CD8-positive, alpha-beta memory T cell (primary cell): Measurements from ENCODE around the gene BHLHA15. TPM values are rescaled to one million over a fixed set of nuclear protein-coding genes. Genes with fewer than 3 reads are reported as not detected.
A peak's percentile ranks its signal among the peaks of the same experiment; 100 is the strongest.

Source experiments
- CTCF ChIA-PET: fragments of 350-600 bp; sonication (Branson Sonifier 250); formaldehyde crosslinking; loops from one replicate; lab custom pipeline; 2021; ENCODE audit warnings: antibody characterized with exemption; lab: Charles Lee
- POLR2A ChIA-PET: fragments of 350-600 bp; sonication (Branson Sonifier 250); formaldehyde crosslinking; loops from one replicate; lab custom pipeline; 2021; ENCODE audit warnings: antibody characterized with exemption; lab: Charles Lee
- DNase-seq, 5 donors: peaks; one replicate each; pipeline versions ENCODE4 v3.0.0 to v3.0.0-alpha.2; 2020 to 2022; ENCODE audit warnings: mixed read lengths in 1 of 5
- H3K27ac ChIP-seq: one replicate; pipeline ENCODE4 v1.7.0; 2013; ENCODE audit warnings: low read depth, mild to moderate bottlenecking, low read length, moderate library complexity
- H3K27me3 ChIP-seq: 2 replicates; pipeline ENCODE4 v1.7.0; 2013; ENCODE audit warnings: low read length, mild to moderate bottlenecking; ENCODE audit not compliant: insufficient read depth, poor library complexity, severe bottlenecking
- H3K36me3 ChIP-seq: 2 replicates; pipeline ENCODE4 v1.7.0; 2013; ENCODE audit warnings: mild to moderate bottlenecking, low read length, moderate library complexity; ENCODE audit not compliant: insufficient read depth
- H3K4me1 ChIP-seq: 2 replicates; pipeline ENCODE4 v1.7.0; 2013; ENCODE audit warnings: mild to moderate bottlenecking, low read length, moderate library complexity; ENCODE audit not compliant: insufficient read depth
- H3K4me3 ChIP-seq: 2 replicates; pipeline ENCODE4 v1.7.0; 2013; ENCODE audit warnings: mild to moderate bottlenecking, low read length
- H3K9me3 ChIP-seq: 2 replicates; pipeline ENCODE4 v1.7.0; 2013; ENCODE audit warnings: mild to moderate bottlenecking, low read length
- H3K27ac Mint-ChIP-seq, 8 donors: one replicate each; pipeline ENCODE4 v1.8.0; 2020 to 2021; ENCODE audit warnings: mixed read lengths in 8 of 8, mild to moderate bottlenecking in 6 of 8, inconsistent platforms in 3 of 8, moderate library complexity in 3 of 8
- H3K27me3 Mint-ChIP-seq, 2 donors: one replicate each; pipeline ENCODE4 v1.8.0; 2020 to 2021; ENCODE audit warnings: mixed read lengths in 2 of 2, mild to moderate bottlenecking in 1 of 2, moderate library complexity in 1 of 2
- H3K36me3 Mint-ChIP-seq, 3 donors: one replicate each; pipeline ENCODE4 v1.8.0; 2020 to 2021; ENCODE audit warnings: mixed read lengths in 3 of 3, inconsistent platforms in 1 of 3, mild to moderate bottlenecking in 1 of 3
- H3K4me1 Mint-ChIP-seq, 3 donors: one replicate each; pipeline ENCODE4 v1.8.0; 2020 to 2021; ENCODE audit warnings: mixed read lengths in 3 of 3, inconsistent platforms in 1 of 3, mild to moderate bottlenecking in 1 of 3
- H3K4me3 Mint-ChIP-seq, 7 donors: one replicate each; pipeline ENCODE4 v1.8.0; 2020 to 2021; ENCODE audit warnings: mixed read lengths in 7 of 7, mild to moderate bottlenecking in 6 of 7, moderate library complexity in 4 of 7, inconsistent platforms in 2 of 7
- H3K9me3 Mint-ChIP-seq, 5 donors: one replicate each; pipeline ENCODE4 v1.8.0; 2020 to 2022; ENCODE audit warnings: mixed read lengths in 5 of 5, mild to moderate bottlenecking in 3 of 5, moderate library complexity in 2 of 5, inconsistent platforms in 1 of 5
- polyA plus RNA-seq: library from polyadenylated mRNA; unstranded; fragments of 300-500 nt; fragmentation: Illumina TruSeq; gene quantifications from one replicate; pipeline ENCODE4 v1.2.3, GENCODE V29; 2021
- total RNA-seq, 2 experiments: library from RNA; stranded (reverse); gene quantifications; one replicate each; pipeline ENCODE4 v1.2.3, GENCODE V29; 2021

Gene BHLHA15
- total and polyA plus RNA-seq, 3 experiments from 2014 or later: not detected

DNA sequence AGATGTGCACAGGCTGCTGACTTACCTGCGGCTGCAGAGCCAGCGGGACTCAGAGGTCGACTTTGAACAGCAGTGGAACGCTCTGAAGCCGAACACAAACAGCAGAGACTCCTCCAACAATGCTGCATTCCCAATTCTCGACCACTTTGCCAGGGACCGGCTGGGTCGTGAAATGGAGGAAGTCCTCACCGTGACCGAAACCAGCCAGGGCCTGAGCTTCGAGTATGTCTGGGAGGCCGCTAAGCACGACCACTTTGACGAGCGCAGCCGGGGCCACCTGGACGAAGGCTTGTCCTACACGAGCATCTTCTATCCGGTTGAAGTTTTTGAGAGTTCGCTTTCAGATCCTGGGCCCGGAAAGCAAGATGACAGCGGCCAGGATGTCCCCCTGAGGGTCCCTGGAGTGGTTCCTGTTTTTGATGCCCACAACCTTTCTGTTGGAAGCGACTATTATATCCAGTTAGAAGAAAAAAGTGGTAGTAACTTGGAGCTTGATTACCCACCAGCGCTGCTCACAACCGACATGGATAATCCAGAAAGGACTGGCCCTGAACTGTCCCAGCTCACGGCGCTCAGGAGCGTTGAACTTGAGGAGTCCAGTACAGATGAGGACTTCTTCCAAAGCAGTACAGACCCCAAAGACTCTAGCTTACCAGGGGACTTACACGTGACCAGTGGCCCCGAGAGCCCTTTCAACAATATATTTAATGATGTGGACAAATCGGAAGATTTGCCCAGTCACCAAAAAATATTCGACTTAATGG is 19.4 kb upstream of the BHLHA15 start:
- POLR2A ChIA-PET: no interaction called here
- peaks cover 9 to 83% (median 16%) of the 10 kb centered on the region in 3 donors for H3K36me3 Mint-ChIP-seq
- H3K4me3 Mint-ChIP-seq: no peak overlapping the region
- peaks cover 7 to 8% (median 8%) of the 10 kb centered on the region in 3 donors for H3K4me1 Mint-ChIP-seq
- CTCF ChIA-PET: interaction anchor here (1.4 kb wide), 1 partner anchor 23 kb away, joined by 3 read pairs; no protein-coding TSS in a partner anchor
- Histone ChIP-seq H3K27ac (no peak overlapping the region), H3K4me3 (no peak overlapping the region), H3K36me3 (peaks cover 26% of the 10 kb centered on the region), H3K9me3 (no peaks in the 10 kb centered on the region), H3K4me1 (no peaks in the 10 kb centered on the region), H3K27me3 (no peaks in the 10 kb centered on the region)
- H3K27me3 Mint-ChIP-seq: no peaks in the 10 kb centered on the region
- no peak for DNase-seq
- no peak overlapping the region for H3K27ac Mint-ChIP-seq
- no peaks in the 10 kb centered on the region for H3K9me3 Mint-ChIP-seq

DNA sequence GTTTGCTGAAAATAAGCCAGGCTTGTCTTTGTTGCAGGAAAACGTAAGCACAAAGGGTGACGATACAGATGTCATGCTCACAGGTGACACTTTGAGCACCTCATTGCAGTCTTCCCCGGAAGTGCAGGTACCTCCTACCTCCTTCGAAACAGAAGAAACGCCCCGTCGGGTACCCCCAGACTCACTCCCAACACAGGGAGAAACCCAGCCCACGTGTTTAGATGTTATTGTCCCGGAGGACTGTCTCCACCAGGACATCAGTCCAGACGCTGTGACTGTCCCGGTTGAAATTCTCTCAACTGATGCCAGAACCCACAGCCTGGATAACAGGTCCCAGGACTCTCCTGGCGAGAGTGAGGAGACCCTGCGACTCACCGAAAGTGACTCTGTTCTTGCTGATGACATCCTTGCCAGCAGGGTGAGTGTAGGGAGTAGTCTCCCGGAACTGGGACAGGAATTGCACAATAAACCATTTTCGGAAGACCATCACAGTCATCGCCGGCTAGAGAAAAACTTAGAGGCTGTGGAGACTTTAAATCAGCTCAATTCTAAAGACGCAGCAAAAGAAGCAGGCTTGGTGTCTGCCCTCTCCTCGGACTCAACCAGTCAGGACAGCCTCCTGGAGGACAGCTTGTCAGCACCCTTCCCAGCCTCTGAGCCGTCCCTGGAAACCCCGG is 18.3 kb upstream of the BHLHA15 start:
- H3K4me1 Mint-ChIP-seq: peaks cover 7 to 8% (median 8%) of the 10 kb centered on the region in 3 donors
- H3K36me3 Mint-ChIP-seq: peaks cover 15 to 85% (median 17%) of the 10 kb centered on the region in 3 donors
- no peak for DNase-seq
- no peak overlapping the region for H3K27ac ChIP-seq
- H3K9me3 Mint-ChIP-seq: no peaks in the 10 kb centered on the region
- no peak overlapping the region for H3K4me3 ChIP-seq
- H3K27me3 Mint-ChIP-seq: no peaks in the 10 kb centered on the region
- H3K27me3 ChIP-seq: no peaks in the 10 kb centered on the region
- no peaks in the 10 kb centered on the region for H3K9me3 ChIP-seq
- POLR2A ChIA-PET: no interaction called here
- H3K4me3 Mint-ChIP-seq: no peak overlapping the region
- H3K36me3 ChIP-seq: peaks cover 26% of the 10 kb centered on the region
- no peaks in the 10 kb centered on the region for H3K4me1 ChIP-seq
- CTCF ChIA-PET: interaction anchor here (1.0 to 1.4 kb wide), 2 partner anchors 19 to 24 kb away, joined by 3 read pairs; partner anchors contain the start of gene BHLHA15
- H3K27ac Mint-ChIP-seq: peak overlapping the region in 1 of 8 donors; percentile 42

DNA sequence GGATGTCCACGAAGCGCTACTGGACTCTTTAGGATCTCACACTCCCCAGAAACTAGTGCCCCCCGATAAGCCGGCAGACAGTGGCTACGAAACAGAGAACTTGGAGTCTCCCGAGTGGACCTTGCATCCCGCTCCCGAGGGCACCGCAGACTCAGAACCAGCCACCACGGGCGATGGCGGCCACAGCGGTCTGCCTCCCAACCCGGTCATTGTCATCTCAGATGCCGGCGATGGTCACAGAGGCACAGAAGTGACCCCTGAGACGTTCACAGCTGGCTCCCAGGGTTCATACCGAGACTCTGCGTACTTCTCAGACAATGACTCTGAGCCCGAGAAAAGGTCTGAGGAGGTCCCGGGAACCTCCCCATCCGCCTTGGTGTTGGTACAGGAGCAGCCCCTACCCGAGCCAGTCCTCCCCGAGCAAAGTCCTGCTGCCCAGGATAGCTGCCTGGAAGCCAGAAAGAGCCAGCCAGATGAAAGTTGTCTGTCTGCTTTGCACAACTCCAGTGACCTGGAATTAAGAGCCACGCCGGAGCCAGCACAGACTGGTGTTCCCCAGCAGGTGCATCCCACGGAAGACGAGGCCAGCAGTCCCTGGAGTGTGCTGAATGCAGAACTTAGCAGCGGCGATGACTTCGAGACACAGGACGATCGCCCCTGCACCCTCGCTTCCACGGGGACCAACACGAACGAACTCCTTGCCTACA is 17.6 kb upstream of the BHLHA15 start:
- no peak overlapping the region for H3K4me3 ChIP-seq
- H3K27me3 ChIP-seq: no peaks in the 10 kb centered on the region
- H3K27me3 Mint-ChIP-seq: no peaks in the 10 kb centered on the region
- no peaks in the 10 kb centered on the region for H3K9me3 ChIP-seq
- peaks cover 16 to 82% (median 16%) of the 10 kb centered on the region in 3 donors for H3K36me3 Mint-ChIP-seq
- no peak for DNase-seq
- no peaks in the 10 kb centered on the region for H3K4me1 ChIP-seq
- POLR2A ChIA-PET: no interaction called here
- H3K27ac Mint-ChIP-seq: peak overlapping the region in 1 of 8 donors; percentile 46
- peaks cover 7 to 8% (median 8%) of the 10 kb centered on the region in 3 donors for H3K4me1 Mint-ChIP-seq
- no peaks in the 10 kb centered on the region for H3K9me3 Mint-ChIP-seq
- no peak overlapping the region for H3K27ac ChIP-seq
- H3K36me3 ChIP-seq: peaks cover 26% of the 10 kb centered on the region
- CTCF ChIA-PET: interaction anchor here (1.0 kb wide), 1 partner anchor 18 kb away, joined by 3 read pairs; the partner anchor contains the start of gene BHLHA15
- H3K4me3 Mint-ChIP-seq: no peak overlapping the region

DNA sequence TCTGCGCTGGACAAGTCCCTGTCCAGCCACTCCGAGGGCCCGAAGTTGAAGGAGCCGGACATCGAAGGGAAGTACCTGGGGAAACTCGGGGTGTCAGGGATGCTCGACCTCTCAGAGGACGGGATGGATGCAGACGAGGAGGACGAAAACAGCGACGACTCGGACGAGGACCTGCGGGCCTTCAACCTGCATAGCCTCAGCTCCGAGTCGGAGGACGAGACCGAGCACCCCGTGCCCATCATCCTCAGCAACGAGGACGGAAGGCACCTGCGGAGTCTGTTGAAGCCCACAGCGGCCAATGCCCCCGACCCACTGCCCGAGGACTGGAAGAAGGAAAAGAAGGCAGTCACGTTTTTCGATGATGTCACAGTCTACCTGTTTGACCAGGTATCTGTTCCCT is 17.1 kb upstream of the BHLHA15 start:
- Mint-ChIP-seq H3K36me3 (peaks cover 15 to 79% (median 19%) of the 10 kb centered on the region in 3 donors), H3K27ac (peak overlapping the region in 1 of 8 donors; percentile 46), H3K4me3 (no peak overlapping the region), H3K9me3 (peaks cover 0 to 4% (median 0%) of the 10 kb centered on the region in 5 donors), H3K27me3 (no peaks in the 10 kb centered on the region), H3K4me1 (peaks cover 9 to 12% (median 9%) of the 10 kb centered on the region in 3 donors)
- Histone ChIP-seq H3K4me1 (no peaks in the 10 kb centered on the region), H3K36me3 (peaks cover 26% of the 10 kb centered on the region), H3K4me3 (no peak overlapping the region), H3K27ac (no peak overlapping the region), H3K27me3 (no peaks in the 10 kb centered on the region), H3K9me3 (no peaks in the 10 kb centered on the region)
- no peak for DNase-seq
- CTCF ChIA-PET: no interaction called here
- POLR2A ChIA-PET: no interaction called here

DNA sequence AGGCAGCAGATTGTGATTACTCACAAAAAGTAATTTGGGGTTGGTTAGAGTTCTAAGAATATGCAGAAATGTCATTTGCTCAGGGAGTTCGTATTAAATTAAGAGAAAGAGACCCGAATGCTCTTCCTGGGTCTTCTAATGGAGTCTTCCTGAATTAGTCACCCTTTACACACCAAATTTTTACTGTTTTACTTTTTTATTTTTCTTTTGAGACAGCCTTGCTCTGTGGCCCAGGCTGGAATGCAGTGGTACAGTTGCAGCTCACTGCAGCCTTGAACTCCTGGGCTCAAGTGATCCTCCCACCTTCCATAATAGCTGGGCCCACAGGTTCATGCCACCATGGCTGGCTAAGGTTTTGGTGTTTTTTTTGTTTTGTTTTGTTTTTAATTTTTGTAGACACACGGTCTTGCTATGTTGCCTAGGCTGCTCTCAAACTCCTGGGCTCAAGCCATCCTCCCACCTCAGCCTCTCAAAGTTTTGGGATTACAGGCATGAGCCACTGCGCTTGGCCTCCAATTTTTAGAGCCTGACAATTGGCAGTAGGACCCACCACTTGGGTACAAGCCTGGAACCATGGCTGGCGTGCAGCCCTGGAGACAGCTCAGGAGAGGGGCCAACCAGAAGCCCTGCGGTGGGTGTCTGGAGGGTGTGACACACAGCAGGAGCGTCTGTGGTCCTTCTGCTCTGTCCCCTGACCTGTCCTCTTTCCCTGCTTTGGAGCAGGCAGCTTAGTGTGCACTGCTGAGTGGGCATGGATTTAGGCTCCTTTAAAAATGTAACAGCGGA is 16.4 kb upstream of the BHLHA15 start:
- Mint-ChIP-seq H3K9me3 (peaks cover 0 to 6% (median 0%) of the 10 kb centered on the region in 5 donors), H3K4me1 (peaks cover 4 to 11% (median 6%) of the 10 kb centered on the region in 3 donors), H3K27ac (no peak overlapping the region), H3K27me3 (no peaks in the 10 kb centered on the region), H3K4me3 (no peak overlapping the region), H3K36me3 (peaks cover 13 to 75% (median 24%) of the 10 kb centered on the region in 3 donors)
- POLR2A ChIA-PET: no interaction called here
- CTCF ChIA-PET: interaction anchor here (1.1 kb wide), 1 partner anchor 12 kb away, joined by 4 read pairs; no protein-coding TSS in a partner anchor
- Histone ChIP-seq H3K4me1 (no peaks in the 10 kb centered on the region), H3K27ac (no peak overlapping the region), H3K9me3 (no peaks in the 10 kb centered on the region), H3K36me3 (peaks cover 26% of the 10 kb centered on the region), H3K4me3 (no peak overlapping the region), H3K27me3 (no peaks in the 10 kb centered on the region)
- DNase-seq: no peak

DNA sequence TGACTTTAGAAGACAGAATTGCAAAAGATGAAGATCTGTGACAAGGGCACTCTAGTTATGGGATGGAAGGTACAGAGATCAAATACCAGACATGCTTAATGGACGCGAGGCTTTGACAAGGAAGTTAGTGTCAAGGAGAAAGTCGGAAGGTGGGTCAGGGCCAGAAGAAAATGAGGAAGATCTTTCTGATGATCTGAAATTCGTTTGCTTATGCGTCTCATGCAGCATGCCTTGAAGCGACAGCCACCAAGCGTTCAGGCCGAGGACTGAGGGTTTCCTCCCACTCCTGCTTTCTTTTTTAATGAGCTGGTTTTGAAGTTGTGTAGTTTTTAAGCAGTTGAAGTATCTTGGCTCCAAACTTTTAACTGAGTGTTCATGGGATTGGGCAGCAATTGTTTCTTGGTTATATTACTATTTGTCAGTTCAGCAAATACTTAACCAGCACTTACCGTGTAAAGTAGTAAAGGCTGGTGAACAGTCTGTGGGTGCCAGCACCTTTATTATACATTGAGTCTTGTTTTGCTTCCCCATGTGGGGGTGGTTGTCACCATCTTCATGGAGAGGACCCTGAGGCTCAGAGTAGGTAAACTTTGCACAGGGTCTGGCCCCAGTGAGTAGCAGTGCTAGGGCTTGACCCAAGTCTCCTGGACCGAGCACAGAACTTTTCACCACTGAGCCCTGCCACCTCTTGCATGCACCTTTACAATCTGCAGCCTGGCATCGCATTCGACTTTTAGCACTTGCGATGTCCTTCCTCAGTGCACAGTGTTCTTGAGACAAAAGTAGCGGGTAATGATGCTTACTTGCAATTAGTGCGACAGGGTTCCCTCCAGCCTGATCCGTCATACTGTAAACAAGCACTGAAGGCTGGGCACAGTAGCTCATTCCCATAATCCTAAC is 14.3 kb upstream of the BHLHA15 start:
- no peaks in the 10 kb centered on the region for H3K27me3 Mint-ChIP-seq
- POLR2A ChIA-PET: no interaction called here
- CTCF ChIA-PET: no interaction called here

More for the DNA sequence above, 14.3 kb upstream of the BHLHA15 start:
- Histone ChIP-seq H3K36me3 (peaks cover 23% of the 10 kb centered on the region), H3K9me3 (no peaks in the 10 kb centered on the region), H3K4me1 (peaks cover 20% of the 10 kb centered on the region), H3K4me3 (no peak overlapping the region), H3K27me3 (no peaks in the 10 kb centered on the region), H3K27ac (no peak overlapping the region)
- H3K4me1 Mint-ChIP-seq: peaks cover 20 to 29% (median 27%) of the 10 kb centered on the region in 3 donors
- peaks cover 0 to 6% (median 0%) of the 10 kb centered on the region in 5 donors for H3K9me3 Mint-ChIP-seq
- H3K27ac Mint-ChIP-seq: peak overlapping the region in 2 of 8 donors; percentile 30 to 89
- peaks cover 15 to 61% (median 28%) of the 10 kb centered on the region in 3 donors for H3K36me3 Mint-ChIP-seq
- no peak for DNase-seq
- H3K4me3 Mint-ChIP-seq: no peak overlapping the region
